NCI-H1092 (cell line): ENCODE data around the gene OR13C5.

Experiments
- DNase-seq: peaks from one replicate; lab custom pipeline; 2025; lab: John Stamatoyannopoulos, UW

Gene OR13C5

GRCh38 chr9:104553261-104553660, 46.0 kb downstream of the OR13C5 start:
- DNase-seq, result no peak
